Left ventricle myocardium inferior (tissue), 1 donor: ENCODE results near the gene LBP. TPM values are rescaled to one million over a fixed set of nuclear protein-coding genes. Genes with fewer than 3 reads are reported as not detected.
A peak's percentile ranks its signal among the peaks of the same experiment; 100 is the strongest.

Source experiments
- DNase-seq: peaks from one replicate; pipeline ENCODE4 v3.0.0-alpha.2; 2020
- H3K27ac ChIP-seq: fragments of 200-600 bp; replicated peaks from 2 replicates; pipeline ENCODE4 v1.8.0; 2021
- H3K27me3 ChIP-seq: fragments of 200-600 bp; 2 replicates; pipeline ENCODE4 v1.8.0; 2021; ENCODE audit warnings: low read depth
- H3K36me3 ChIP-seq: fragments of 200-600 bp; 2 replicates; pipeline ENCODE4 v1.8.0; 2021
- H3K4me1 ChIP-seq: fragments of 200-600 bp; 2 replicates; pipeline ENCODE4 v1.8.0; 2021
- H3K4me3 ChIP-seq: fragments of 200-600 bp; 2 replicates; pipeline ENCODE4 v1.8.0; 2021; ENCODE audit warnings: mild to moderate bottlenecking, moderate library complexity
- H3K9me3 ChIP-seq: fragments of 200-600 bp; replicated peaks from 2 replicates; pipeline ENCODE4 v1.8.0; 2021
- intact Hi-C: fragments of 100-400 bp; cut with micrococcal nuclease; formaldehyde crosslinking; loops from one replicate; pipeline ENCODE4 v1.11.0; 2022
- total RNA-seq: library from RNA; stranded (reverse); fragmentation: NEBNext Ultra II Directional; extraction: Animal tissue kit (Norgen Biotek cat#: 25700); gene quantifications from one replicate; pipeline ENCODE4 v1.2.1, GENCODE V29; 2021
- TF ChIP-seq, protein P1 (sequence below): fragments of 200-600 bp; IDR thresholded peaks from 2 replicates; pipeline ENCODE4 v1.8.0; 2021; ENCODE audit warnings: antibody characterized with exemption, mild to moderate bottlenecking, borderline replicate concordance
- donor health status: DM: no; HTN: yes; CAD: no; lungs with severe emphysema.

The LBP gene
- total RNA-seq, 1 donor from 2014 or later = 0.19 TPM

DNA sequence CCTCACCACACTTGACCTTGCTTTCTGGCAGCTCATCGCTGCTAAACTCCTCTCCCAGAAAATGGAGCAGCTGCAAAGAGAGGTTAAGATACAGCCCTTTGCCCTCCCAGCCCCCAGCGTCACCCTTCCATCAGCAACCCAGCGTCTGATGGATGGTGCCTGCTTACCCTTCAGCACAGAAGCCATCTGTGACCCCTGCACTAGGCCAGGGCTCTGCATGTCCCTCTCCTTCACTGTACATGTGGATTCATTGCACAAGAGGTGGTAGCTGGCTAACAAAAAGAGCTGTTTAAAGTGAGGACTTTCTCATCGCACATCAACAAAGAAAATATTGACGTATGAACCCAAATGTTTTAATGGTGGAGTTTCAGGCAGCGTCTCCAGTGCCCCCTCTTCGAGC lies 12.3 kb downstream of the LBP start:
- no peaks in the 10 kb centered on the region for H3K27me3 ChIP-seq
- TF ChIP-seq, protein P1, sequence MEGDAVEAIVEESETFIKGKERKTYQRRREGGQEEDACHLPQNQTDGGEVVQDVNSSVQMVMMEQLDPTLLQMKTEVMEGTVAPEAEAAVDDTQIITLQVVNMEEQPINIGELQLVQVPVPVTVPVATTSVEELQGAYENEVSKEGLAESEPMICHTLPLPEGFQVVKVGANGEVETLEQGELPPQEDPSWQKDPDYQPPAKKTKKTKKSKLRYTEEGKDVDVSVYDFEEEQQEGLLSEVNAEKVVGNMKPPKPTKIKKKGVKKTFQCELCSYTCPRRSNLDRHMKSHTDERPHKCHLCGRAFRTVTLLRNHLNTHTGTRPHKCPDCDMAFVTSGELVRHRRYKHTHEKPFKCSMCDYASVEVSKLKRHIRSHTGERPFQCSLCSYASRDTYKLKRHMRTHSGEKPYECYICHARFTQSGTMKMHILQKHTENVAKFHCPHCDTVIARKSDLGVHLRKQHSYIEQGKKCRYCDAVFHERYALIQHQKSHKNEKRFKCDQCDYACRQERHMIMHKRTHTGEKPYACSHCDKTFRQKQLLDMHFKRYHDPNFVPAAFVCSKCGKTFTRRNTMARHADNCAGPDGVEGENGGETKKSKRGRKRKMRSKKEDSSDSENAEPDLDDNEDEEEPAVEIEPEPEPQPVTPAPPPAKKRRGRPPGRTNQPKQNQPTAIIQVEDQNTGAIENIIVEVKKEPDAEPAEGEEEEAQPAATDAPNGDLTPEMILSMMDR = no peak
- H3K4me1 ChIP-seq = no peaks in the 10 kb centered on the region
- no peaks in the 10 kb centered on the region for H3K36me3 ChIP-seq
- DNase-seq = no peak
- H3K9me3 ChIP-seq = no peaks in the 10 kb centered on the region
- no peak overlapping the region for H3K4me3 ChIP-seq
- intact Hi-C loops = no loop called here
- H3K27ac ChIP-seq = no peak overlapping the region

- Histone ChIP-seq H3K27ac (no peak overlapping the region), H3K27me3 (no peaks in the 10 kb centered on the region), H3K9me3 (no peaks in the 10 kb centered on the region), H3K4me1 (no peaks in the 10 kb centered on the region), H3K36me3 (no peaks in the 10 kb centered on the region), H3K4me3 (no peak overlapping the region)
- intact Hi-C loops = no loop called here
- TF ChIP-seq, protein P1 = no peak
- DNase-seq = no peak
Measured at GRCh38 chr20:38363004-38363747, 16.9 kb downstream of the LBP start.

GRCh38 chr20:38369389-38369788 lies 23.1 kb downstream of the LBP start:
- H3K9me3 ChIP-seq = no peaks in the 10 kb centered on the region
- TF ChIP-seq, protein P1 = no peak
- peaks cover 6% of the 10 kb centered on the region for H3K27me3 ChIP-seq
- no peaks in the 10 kb centered on the region for H3K36me3 ChIP-seq
- no peak overlapping the region for H3K4me3 ChIP-seq
- peaks cover 4% of the 10 kb centered on the region for H3K4me1 ChIP-seq
- DNase-seq = no peak
- intact Hi-C loops = no loop called here
- no peak overlapping the region for H3K27ac ChIP-seq

GRCh38 chr20:38372806-38373205 lies 26.5 kb downstream of the LBP start:
- Histone ChIP-seq H3K4me1 (peaks cover 4% of the 10 kb centered on the region), H3K9me3 (no peaks in the 10 kb centered on the region), H3K27me3 (peaks cover 6% of the 10 kb centered on the region), H3K36me3 (no peaks in the 10 kb centered on the region), H3K4me3 (no peak overlapping the region), H3K27ac (peak overlapping the region; percentile 58)
- DNase-seq = no peak
- TF ChIP-seq, protein P1 = no peak
- intact Hi-C loops = no loop called here

GRCh38 chr20:38373231-38373867 lies 27.1 kb downstream of the LBP start:
- no peak for DNase-seq
- peak overlapping the region; percentile 58 for H3K27ac ChIP-seq
- intact Hi-C loops = no loop called here

More at GRCh38 chr20:38373231-38373867, 27.1 kb downstream of the LBP start:
- H3K9me3 ChIP-seq = no peaks in the 10 kb centered on the region
- peaks cover 4% of the 10 kb centered on the region for H3K4me1 ChIP-seq
- H3K4me3 ChIP-seq = no peak overlapping the region
- H3K36me3 ChIP-seq = no peaks in the 10 kb centered on the region
- TF ChIP-seq, protein P1 = no peak
- H3K27me3 ChIP-seq = peaks cover 6% of the 10 kb centered on the region
